Erythroblast (primary cell): ENCODE data around the gene RGS4.

Source experiments
- GATA1 ChIP-seq: IDR thresholded peaks from 2 replicates; pipeline ENCODE4 v1.6.1; 2011; ENCODE audit warnings: low read depth, mild to moderate bottlenecking, control low read depth, low read length, moderate library complexity
- POLR2A ChIP-seq: IDR thresholded peaks from 2 replicates; pipeline ENCODE4 v1.6.1; 2011; ENCODE audit warnings: mild to moderate bottlenecking, low read length

GRCh38 chr1:163029901-163030300 lies 39.3 kb upstream of the RGS4 start:
- TF ChIP-seq POLR2A (no peak), GATA1 (no peak)
